ENCODE results near the gene ATG13.

Gene ATG13

GRCh38 chr11:46686886-46687795 is 69.8 kb downstream of the ATG13 start:
- TF ChIP-seq CTCF (conservative IDR thresholded peaks at IDR 0.05) = no peak
- TF ChIP-seq ZFX (IDR thresholded peaks at IDR 0.05) = no peak
- no peak overlapping the region for H3K27ac ChIP-seq

- no peak overlapping the region for H3K27ac ChIP-seq
- TF ChIP-seq ZFX (IDR thresholded peaks at IDR 0.05) (no peak), CTCF (conservative IDR thresholded peaks at IDR 0.05) (no peak)
Measured at GRCh38 chr11:46690702-46691101, 73.3 kb downstream of the ATG13 start.

GRCh38 chr11:46692450-46692849 is 75.1 kb downstream of the ATG13 start:
- TF ChIP-seq ZFX (IDR thresholded peaks at IDR 0.05) (no peak), CTCF (conservative IDR thresholded peaks at IDR 0.05) (no peak)
- H3K27ac ChIP-seq = no peak overlapping the region

GRCh38 chr11:46693597-46694012 is 76.3 kb downstream of the ATG13 start:
- no peak for TF ChIP-seq ZFX (IDR thresholded peaks at IDR 0.05)
- TF ChIP-seq CTCF (conservative IDR thresholded peaks at IDR 0.05) = no peak
- H3K27ac ChIP-seq = no peak overlapping the region

GRCh38 chr11:46694072-46694471 is 76.7 kb downstream of the ATG13 start:
- H3K27ac ChIP-seq = no peak overlapping the region
- TF ChIP-seq CTCF (conservative IDR thresholded peaks at IDR 0.05) = no peak
- TF ChIP-seq ZFX (IDR thresholded peaks at IDR 0.05) = no peak

- TF ChIP-seq CTCF (conservative IDR thresholded peaks at IDR 0.05) (no peak), ZFX (IDR thresholded peaks at IDR 0.05) (no peak)
- no peak overlapping the region for H3K27ac ChIP-seq
Measured at GRCh38 chr11:46694607-46695006, 77.3 kb downstream of the ATG13 start.

GRCh38 chr11:46695345-46696211 is 78.2 kb downstream of the ATG13 start:
- TF ChIP-seq ZFX (IDR thresholded peaks at IDR 0.05) (no peak), CTCF (conservative IDR thresholded peaks at IDR 0.05) (no peak)
- H3K27ac ChIP-seq = no peak overlapping the region

All from C4-2B (cell line).